SK-N-SH treated with all-trans-retinoic acid at 6 μM for 48 hours (cell line): ENCODE results near the gene CLIC1.

ENCODE experiments used
- CSDC2 ChIP-seq: fragments of 250-450 bp; sonication (Bioruptor Pico); IDR thresholded peaks from 2 replicates; pipeline ENCODE4 v1.5.0; 2020; ENCODE audit warnings: mild to moderate bottlenecking, moderate library complexity
- ISL1 ChIP-seq: fragments of 250-450 bp; sonication (Bioruptor Pico); IDR thresholded peaks from 2 replicates; pipeline ENCODE4 v2.1.2; 2022; ENCODE audit warnings: mild to moderate bottlenecking, moderate library complexity
- OSR1 ChIP-seq: fragments of 250-450 bp; sonication (Bioruptor Pico); IDR thresholded peaks from 2 replicates; pipeline ENCODE4 v1.8.0; 2022; ENCODE audit warnings: moderate library complexity, mild to moderate bottlenecking, inconsistent platforms
- TCF4 ChIP-seq: fragments of 250-450 bp; sonication (Bioruptor Pico); IDR thresholded peaks from 2 replicates; pipeline ENCODE4 v1.8.0; 2021; ENCODE audit warnings: mild to moderate bottlenecking, moderate library complexity, borderline replicate concordance
- ZC3H10 ChIP-seq: fragments of 250-450 bp; sonication (Bioruptor Pico); IDR thresholded peaks from 2 replicates; pipeline ENCODE4 v1.5.1; 2021; ENCODE audit warnings: mild to moderate bottlenecking, moderate library complexity
- ZNF8 ChIP-seq: fragments of 450-650 bp; formaldehyde crosslinking; IDR thresholded peaks from 2 replicates; pipeline ENCODE4 v1.5.0; 2020; ENCODE audit warnings: mild to moderate bottlenecking, moderate library complexity

GRCh38 chr6:31749301-31750036, 13.1 kb upstream of the CLIC1 start:
- TF ChIP-seq ZC3H10 (CRISPR knock-in tag), result no peak
- TF ChIP-seq CSDC2, result no peak
- no peak for TF ChIP-seq ISL1 (CRISPR knock-in tag)
- TF ChIP-seq TCF4 (CRISPR knock-in tag), result no peak
- no peak for TF ChIP-seq ZNF8
- no peak for TF ChIP-seq OSR1
